Mesenchymal stem cell (in vitro differentiated cells and primary cell): Measurements from ENCODE around the gene RPL27.

Experiments
- DNase-seq: peaks from one replicate; pipeline ENCODE4 v3.0.0-alpha.2; 2013
- H2AFZ ChIP-seq: one replicate; pipeline ENCODE4 v1.6.1; 2013; ENCODE audit warnings: low read depth, mild to moderate bottlenecking, control low read depth, inconsistent platforms, low read length, moderate library complexity
- H2AK5ac ChIP-seq: 2 replicates; pipeline ENCODE4 v1.6.1; 2013; ENCODE audit warnings: low read length, moderate library complexity, mild to moderate bottlenecking, inconsistent platforms; ENCODE audit not compliant: severe bottlenecking
- H2BK120ac ChIP-seq: one replicate; pipeline ENCODE4 v1.6.1; 2013; ENCODE audit warnings: low read depth, mild to moderate bottlenecking, inconsistent platforms, low read length, moderate library complexity
- H2BK12ac ChIP-seq, 2 experiments: one replicate each; pipeline ENCODE4 v1.6.1; 2013; ENCODE audit warnings: inconsistent platforms in 2 of 2, low read length in 2 of 2, mild to moderate bottlenecking in 2 of 2, moderate library complexity in 2 of 2, control low read depth in 1 of 2
- H2BK15ac ChIP-seq: one replicate; pipeline ENCODE4 v1.6.1; 2013; ENCODE audit warnings: mild to moderate bottlenecking, low read depth, inconsistent platforms; ENCODE audit not compliant: poor library complexity, severe bottlenecking
- H2BK5ac ChIP-seq: 2 replicates; pipeline ENCODE4 v1.6.1; 2013; ENCODE audit warnings: low read depth, mild to moderate bottlenecking, low read length, control low read depth, inconsistent platforms; ENCODE audit not compliant: poor library complexity, severe bottlenecking
- H3K14ac ChIP-seq, 2 experiments: one replicate each; pipeline ENCODE4 v1.6.1; 2013; ENCODE audit warnings: inconsistent platforms in 2 of 2, low read length in 2 of 2, control low read depth in 1 of 2, mild to moderate bottlenecking in 1 of 2, moderate library complexity in 1 of 2
- H3K18ac ChIP-seq, 2 experiments: one replicate each; pipeline ENCODE4 v1.6.1; 2013; ENCODE audit warnings: inconsistent platforms in 2 of 2, low read length in 2 of 2, control low read depth in 1 of 2, low read depth in 1 of 2, mild to moderate bottlenecking in 1 of 2
- H3K23ac ChIP-seq, 2 experiments: one replicate each; pipeline ENCODE4 v1.6.1; 2013; ENCODE audit warnings: inconsistent platforms in 2 of 2, low read length in 2 of 2, mild to moderate bottlenecking in 2 of 2, moderate library complexity in 2 of 2, control low read depth in 1 of 2
- H3K27ac ChIP-seq: 2 replicates; pipeline ENCODE4 v1.5.1; 2013; ENCODE audit warnings: mild to moderate bottlenecking, moderate library complexity, low read length, control low read depth, inconsistent platforms; ENCODE audit not compliant: poor library complexity, severe bottlenecking
- H3K27me3 ChIP-seq, 2 experiments: 2 replicates each; pipeline versions ENCODE4 v1.6.1 to v1.7.0; 2013; ENCODE audit warnings: low read length in 2 of 2, mild to moderate bottlenecking in 2 of 2, moderate library complexity in 2 of 2, control low read depth in 1 of 2, inconsistent platforms in 1 of 2; ENCODE audit not compliant: control insufficient read depth in 1 of 2, insufficient read depth in 1 of 2
- H3K36me3 ChIP-seq, 2 experiments: 2 replicates each; pipeline versions ENCODE4 v1.6.1 to v1.7.0; 2013; ENCODE audit warnings: low read length in 2 of 2, control low read depth in 1 of 2, inconsistent platforms in 1 of 2, low read depth in 1 of 2, mild to moderate bottlenecking in 1 of 2; ENCODE audit not compliant: insufficient read depth in 2 of 2, control insufficient read depth in 1 of 2
- H3K4ac ChIP-seq, 2 experiments: one replicate each; pipeline ENCODE4 v1.6.1; 2013; ENCODE audit warnings: inconsistent platforms in 2 of 2, low read length in 2 of 2, mild to moderate bottlenecking in 2 of 2, moderate library complexity in 2 of 2, control low read depth in 1 of 2, low read depth in 1 of 2
- H3K4me1 ChIP-seq: 2 replicates; pipeline ENCODE4 v1.6.1; 2013; ENCODE audit warnings: low read depth, low read length, control low read depth; ENCODE audit not compliant: control insufficient read depth, insufficient read depth
- H3K4me2 ChIP-seq: 2 replicates; pipeline ENCODE4 v1.6.1; 2013; ENCODE audit warnings: low read length, mild to moderate bottlenecking, inconsistent platforms; ENCODE audit not compliant: poor library complexity, severe bottlenecking
- H3K4me3 ChIP-seq, 2 experiments: 2 replicates each; pipeline versions ENCODE4 v1.5.1 to v1.7.0; 2013; ENCODE audit warnings: low read length in 2 of 2, mild to moderate bottlenecking in 2 of 2, control low read depth in 1 of 2, low read depth in 1 of 2; ENCODE audit not compliant: insufficient read depth in 1 of 2
- H3K79me1 ChIP-seq: replicated peaks from 2 replicates; pipeline ENCODE4 v1.6.1; 2013; ENCODE audit warnings: mild to moderate bottlenecking, control low read depth, low read length, inconsistent platforms; ENCODE audit not compliant: poor library complexity, severe bottlenecking
- H3K9ac ChIP-seq: 2 replicates; pipeline ENCODE4 v1.7.0; 2013; ENCODE audit warnings: mild to moderate bottlenecking, low read length, moderate library complexity
- H3K9me3 ChIP-seq: 2 replicates; pipeline ENCODE4 v1.7.0; 2013; ENCODE audit warnings: mild to moderate bottlenecking, low read length; ENCODE audit not compliant: control insufficient read depth
- H4K8ac ChIP-seq: one replicate; pipeline ENCODE4 v1.6.1; 2013; ENCODE audit warnings: inconsistent platforms, mild to moderate bottlenecking, low read length, moderate library complexity
- H4K91ac ChIP-seq: one replicate; pipeline ENCODE4 v1.6.1; 2013; ENCODE audit warnings: mild to moderate bottlenecking, low read length, inconsistent platforms
- WGBS: methylation state at CpG from one replicate; pipeline ENCODE4 v1.1.7; 2013; ENCODE audit warnings: mixed read lengths; 5-methylcytosine and 5-hydroxymethylcytosine counted together

The RPL27 gene

GRCh38 chr17:43003542-43004172 lies 5.4 kb downstream of the RPL27 start:
- Histone ChIP-seq H3K36me3 (peaks cover 38 to 52% of the 10 kb centered on the region in 2 experiments), H3K4me1 (peaks cover 12% of the 10 kb centered on the region), H3K14ac (no peak overlapping the region), H2AK5ac (no peak overlapping the region), H3K27me3 (no peaks in the 10 kb centered on the region), H3K23ac (no peak overlapping the region), H3K9me3 (no peaks in the 10 kb centered on the region), H3K9ac (peak overlapping the region; percentile 47), H2AFZ (no peak overlapping the region), H2BK5ac (no peak overlapping the region), H2BK15ac (no peak overlapping the region), H3K4ac (no peak overlapping the region), H3K18ac (no peak overlapping the region), H3K4me3 (no peak overlapping the region), H4K8ac (no peak overlapping the region), H3K79me1 (no peaks in the 10 kb centered on the region), H2BK120ac (no peak overlapping the region), H2BK12ac (no peak overlapping the region), H4K91ac (no peak overlapping the region), H3K4me2 (no peak overlapping the region), H3K27ac (no peak overlapping the region)
- DNase-seq: no peak
- 81% methylated on average over 5 of the region's 5 CpGs for WGBS

GRCh38 chr17:43006639-43007551 lies 8.7 kb downstream of the RPL27 start, which contains the start of gene IFI35:
TSS of gene IFI35 (plus strand) at chr17:43006784. CDS start at chr17:43006948, 164 bp downstream.
- peak within 1 kb of the TSS; percentile 9 for H2AK5ac ChIP-seq
- peak within 1 kb of the TSS; percentile 85 for H3K4me2 ChIP-seq
- peaks cover 27 to 40% of the 10 kb centered on the region in 2 experiments for H3K36me3 ChIP-seq
- H3K27me3 ChIP-seq: no peaks in the 10 kb centered on the region
- no peaks in the 10 kb centered on the region for H3K9me3 ChIP-seq
- peaks cover 6% of the 10 kb centered on the region for H3K4me1 ChIP-seq
- H3K4me3 ChIP-seq: peak within 1 kb of the TSS; percentile 60 to 96
- H3K27ac ChIP-seq: peak within 1 kb of the TSS; percentile 93
- H2BK120ac ChIP-seq: no peak within 1 kb of the TSS
- WGBS: 49% methylated on average over 16 of the region's 18 CpGs
- no peak within 1 kb of the TSS for H2BK15ac ChIP-seq
- peak within 1 kb of the TSS in 1 of 2 experiments; percentile 26 for H2BK12ac ChIP-seq
- H3K79me1 ChIP-seq: peaks cover 3% of the 10 kb centered on the region
- peak within 1 kb of the TSS; percentile 46 for H2AFZ ChIP-seq
- peak within 1 kb of the TSS; percentile 98 for H3K9ac ChIP-seq
- peak within 1 kb of the TSS in 1 of 2 experiments; percentile 23 for H3K14ac ChIP-seq
- no peak within 1 kb of the TSS for H2BK5ac ChIP-seq
- H3K4ac ChIP-seq: peak within 1 kb of the TSS; percentile 20 to 30
- peak within 1 kb of the TSS; percentile 16 for H4K8ac ChIP-seq
- H3K23ac ChIP-seq: peak within 1 kb of the TSS in 1 of 2 experiments; percentile 48
- peak within 1 kb of the TSS; percentile 79 to 88 for H3K18ac ChIP-seq
- peak; percentile 91 for DNase-seq
- peak within 1 kb of the TSS; percentile 73 for H4K91ac ChIP-seq

DNA sequence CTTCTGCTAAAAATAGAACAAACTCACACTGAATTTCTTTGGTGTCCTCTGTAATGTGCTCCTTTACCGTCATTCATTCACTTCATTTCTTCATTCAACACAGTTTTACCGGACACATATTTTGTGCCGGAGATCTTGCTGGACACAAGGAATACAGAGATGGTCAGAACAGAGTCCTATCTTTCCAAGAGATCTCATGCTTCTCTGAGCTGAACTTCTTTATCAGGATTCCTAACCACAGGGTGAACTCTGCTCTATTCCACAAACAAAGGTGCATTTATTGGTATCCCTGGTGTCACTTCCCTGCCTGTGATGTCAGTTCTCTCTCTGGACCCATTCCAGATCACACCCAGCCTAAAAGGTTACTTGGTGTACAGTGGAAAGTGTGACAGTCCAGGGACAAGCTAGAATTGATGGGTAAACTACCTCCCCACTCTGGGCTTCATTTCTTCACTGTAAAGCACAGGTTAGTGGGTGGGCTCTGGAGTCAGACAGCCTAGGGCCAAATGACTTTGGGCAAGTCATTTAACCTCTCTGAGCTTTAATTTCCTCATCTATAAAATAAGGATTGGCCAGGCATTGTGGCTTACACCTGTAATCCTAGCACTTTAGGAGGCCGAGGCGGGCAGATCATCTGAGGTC lies 12.6 kb downstream of the RPL27 start:
- 95% methylated on average over 5 of the region's 5 CpGs for WGBS
- peaks cover 7% of the 10 kb centered on the region for H3K4me1 ChIP-seq
- no peak overlapping the region for H3K27ac ChIP-seq
- no peak overlapping the region for H2BK15ac ChIP-seq
- H3K4ac ChIP-seq: no peak overlapping the region
- no peak overlapping the region for H3K4me2 ChIP-seq
- H3K79me1 ChIP-seq: peaks cover 14% of the 10 kb centered on the region
- no peak overlapping the region for H2BK12ac ChIP-seq
- no peak overlapping the region for H2BK5ac ChIP-seq
- no peak overlapping the region for H3K18ac ChIP-seq
- H4K8ac ChIP-seq: no peak overlapping the region
- H2AFZ ChIP-seq: no peak overlapping the region
- no peak overlapping the region for H4K91ac ChIP-seq
- no peak overlapping the region for H2AK5ac ChIP-seq
- no peaks in the 10 kb centered on the region for H3K27me3 ChIP-seq
- no peak overlapping the region for H3K14ac ChIP-seq
- no peak for DNase-seq
- H3K23ac ChIP-seq: no peak overlapping the region
- no peaks in the 10 kb centered on the region for H3K9me3 ChIP-seq
- H3K36me3 ChIP-seq: peaks cover 35 to 50% of the 10 kb centered on the region in 2 experiments
- H3K4me3 ChIP-seq: no peak overlapping the region
- peak overlapping the region; percentile 26 for H3K9ac ChIP-seq
- no peak overlapping the region for H2BK120ac ChIP-seq
